H1 (cell line): Measurements from ENCODE around the gene LRRC8D. TPM values are rescaled to one million over a fixed set of nuclear protein-coding genes. Genes with fewer than 3 reads are reported as not detected.

Experiments used
- SIN3A ChIP-seq, 2 experiments: IDR thresholded peaks in 1 of 2; conservative IDR thresholded peaks in 1 of 2; 2 replicates each; pipeline ENCODE4 v1.6.1; 2011 to 2012; ENCODE audit warnings: low read length in 2 of 2, improper control_type of control experiment in 1 of 2, low read depth in 1 of 2, mild to moderate bottlenecking in 1 of 2
- polyA plus RNA-seq, 7 experiments: library from polyadenylated mRNA; depleted of rRNA in 3 of 7; stranded (reverse) in 5 of 7; unstranded in 2 of 7; fragments of >200 nt in 5 of 7; fragments of 200-250 nt in 2 of 7; gene quantifications; 1 replicate in 5 of 7; 2 replicates in 1 of 7; 4 replicates in 1 of 7; pipeline versions ENCODE4 v1.2.1 to v1.2.3, GENCODE V29; 2011 to 2013; ENCODE audit warnings: missing spikeins in 2 of 7, mixed read lengths in 2 of 7
- total RNA-seq: library from RNA; stranded (reverse); fragmentation: NEBNext Ultra II Directional; extraction: Animal tissue kit (Norgen Biotek cat#: 25700); gene quantifications from 2 replicates; pipeline ENCODE4 v1.2.1, GENCODE V29; 2021

Gene LRRC8D
- total and polyA plus RNA-seq, 2 of the 8 experiments (the other 6 are each of a cell fraction or from before 2014, with no cell fraction given) = 42.0 to 58.5 TPM

DNA sequence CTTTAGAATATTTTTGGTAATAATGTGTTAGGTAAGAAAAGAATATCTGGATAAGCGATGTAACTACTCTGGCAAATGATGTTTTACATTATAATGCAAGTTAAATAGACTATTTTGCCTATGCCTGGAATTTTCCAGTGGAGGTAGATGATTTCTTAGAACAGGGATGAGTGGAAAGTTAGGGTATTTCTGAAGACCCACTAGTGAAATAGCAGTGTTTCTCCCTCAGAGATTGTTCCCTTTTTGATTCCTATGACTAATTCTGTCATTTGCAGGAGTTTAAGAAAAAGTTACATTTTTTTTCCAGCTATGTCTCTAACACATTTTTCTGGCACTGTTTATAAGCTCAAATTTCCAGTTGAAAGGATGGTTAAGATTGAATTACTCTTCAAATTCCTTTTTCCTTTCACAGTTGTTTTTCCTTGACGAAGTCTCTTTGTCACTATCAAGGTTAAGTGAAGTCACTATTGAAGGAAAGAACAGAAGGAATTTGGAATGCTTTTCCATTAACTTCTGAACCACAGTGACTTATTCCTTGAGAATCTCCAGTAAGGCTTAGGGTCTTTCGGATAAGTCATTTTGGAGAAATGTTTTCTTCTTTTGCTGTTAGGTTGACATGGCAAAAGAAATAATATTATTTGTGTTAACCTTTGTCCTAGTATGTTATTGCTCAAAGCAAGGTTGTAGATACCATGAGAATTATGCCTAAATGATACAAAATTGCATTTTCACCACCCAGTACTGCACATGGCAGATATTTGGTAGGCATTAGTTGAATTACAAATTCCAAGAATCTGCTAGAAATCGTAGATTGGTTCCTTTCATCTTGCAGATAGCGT is 131.2 kb downstream of the LRRC8D start (continued):
- TF ChIP-seq SIN3A (conservative IDR thresholded peaks at IDR 0.05 in 1 of 2, IDR thresholded peaks at IDR 0.05 in 1 of 2; ENCODE audit: low read depth in 1 of 2, low read length in 2 of 2) = no peak
